K562 (cell line): Measurements from ENCODE around the gene PIANP. TPM values are rescaled to one million over a fixed set of nuclear protein-coding genes. Genes with fewer than 3 reads are reported as not detected.

Source experiments
- ATAC-seq: fragments of 200-7000 bp; cut with Tn5 transposase; 3 replicates; pipeline ENCODE4 v1.9.1; 2020; ENCODE audit warnings: moderate library complexity
- BruUV-seq: library from RNA; stranded (reverse); fragments of 400-500 nt; replicated peaks from 2 replicates; lab custom pipeline; 2021; lab: Mats Ljungman, UMichigan
- CTCF ChIA-PET: fragments of 300-600 bp; formaldehyde crosslinking; extraction: SDS; loops from one replicate; lab custom pipeline; 2021; ENCODE audit warnings: low intra/inter-chr PET ratio; lab: Yijun Ruan, JAX
- POLR2A ChIA-PET: fragments of 300-600, 350-650 bp; sonication (Branson Sonifier 250); formaldehyde crosslinking; extraction: SDS; loops from one replicate; lab custom pipeline; 2021; ENCODE audit warnings: antibody characterized with exemption, inconsistent platforms; lab: Yijun Ruan, JAX
- DNase-seq, 4 experiments: peaks; one replicate each; pipeline versions ENCODE4 v3.0.0 to v3.0.0-alpha.2; 2011 to 2018; ENCODE audit warnings: low spot score in 3 of 4, mixed read lengths in 3 of 4; ENCODE audit errors: extremely low read depth in 1 of 4
- FAIRE-seq: peaks from 2 replicates; lab custom pipeline; 2011; peaks lifted over from hg19 to GRCh38; lab: Jason Lieb, UNC
- H2AFZ ChIP-seq: 2 replicates; pipeline ENCODE4 v1.6.0; 2011; ENCODE audit warnings: low read depth, low read length, control low read depth, inconsistent platforms
- H3K27ac ChIP-seq: fragments of 200-600 bp; 3 replicates; pipeline ENCODE4 v1.8.0; 2011; ENCODE audit warnings: low read depth, mild to moderate bottlenecking, control low read depth, inconsistent platforms, low read length, moderate library complexity, mixed read lengths; ENCODE audit errors: extremely low read depth
- H3K27me3 ChIP-seq, 2 experiments: fragments of 300-600 bp in 1 of 2; 2 replicates in 1 of 2; 3 replicates in 1 of 2; pipeline versions ENCODE4 v1.6.0 to v1.8.0; 2011; ENCODE audit warnings: inconsistent platforms in 2 of 2, low read length in 2 of 2, mild to moderate bottlenecking in 1 of 2, mixed read lengths in 1 of 2, moderate library complexity in 1 of 2; ENCODE audit not compliant: control insufficient read depth in 2 of 2, insufficient read depth in 2 of 2
- H3K36me3 ChIP-seq: fragments of 300-600 bp; 3 replicates; pipeline ENCODE4 v1.8.0; 2011; ENCODE audit warnings: mild to moderate bottlenecking, low read length, inconsistent platforms; ENCODE audit not compliant: control insufficient read depth, insufficient read depth
- H3K4me1 ChIP-seq, 2 experiments: fragments of 200-600 bp in 1 of 2; replicated peaks in 1 of 2; 2 replicates in 1 of 2; 3 replicates in 1 of 2; pipeline versions ENCODE4 v1.5.1 to v1.8.0; 2011; ENCODE audit warnings: inconsistent platforms in 2 of 2, low read length in 2 of 2, mild to moderate bottlenecking in 1 of 2, mixed read lengths in 1 of 2, moderate library complexity in 1 of 2; ENCODE audit not compliant: control insufficient read depth in 2 of 2, insufficient read depth in 2 of 2
- H3K4me2 ChIP-seq: 2 replicates; pipeline ENCODE4 v1.6.1; 2011; ENCODE audit warnings: low read length, control low read depth, inconsistent platforms, mixed read lengths; ENCODE audit not compliant: insufficient read depth
- H3K4me3 ChIP-seq: fragments of 200-600 bp; sonication (generic), shearing (Covaris generic); 2 replicates; pipeline ENCODE4 v1.5.1; 2016; ENCODE audit warnings: control low read depth, inconsistent platforms
- H3K79me2 ChIP-seq: fragments of 200-600 bp; 3 replicates; pipeline ENCODE4 v1.8.0; 2011; ENCODE audit warnings: low read length, inconsistent platforms; ENCODE audit not compliant: control insufficient read depth, insufficient read depth
- H3K9ac ChIP-seq, 2 experiments: 2 replicates each; pipeline versions ENCODE4 v1.6.0 to v1.6.1; 2011; ENCODE audit warnings: low read depth in 2 of 2, low read length in 2 of 2, control low read depth in 1 of 2, inconsistent platforms in 1 of 2, mild to moderate bottlenecking in 1 of 2, mixed read lengths in 1 of 2; ENCODE audit not compliant: insufficient read depth in 1 of 2
- H3K9me1 ChIP-seq: one replicate; pipeline ENCODE4 v1.6.0; 2011; ENCODE audit warnings: inconsistent platforms, mild to moderate bottlenecking, low read length, moderate library complexity; ENCODE audit not compliant: control insufficient read depth, insufficient read depth
- H3K9me3 ChIP-seq: replicated peaks from 2 replicates; pipeline ENCODE4 v1.5.1; 2011; ENCODE audit warnings: low read depth, low read length, inconsistent platforms; ENCODE audit not compliant: control insufficient read depth, insufficient read depth
- H4K20me1 ChIP-seq: replicated peaks from 2 replicates; pipeline ENCODE4 v1.6.1; 2011; ENCODE audit warnings: low read length, inconsistent platforms, mixed read lengths; ENCODE audit not compliant: control insufficient read depth, insufficient read depth
- CREBBP ChIP-seq: IDR thresholded peaks from one replicate; pipeline ENCODE4 v1.6.1; 2012; ENCODE audit warnings: low read depth, mild to moderate bottlenecking, control low read depth, inconsistent platforms, low read length
- JUND ChIP-seq, 2 experiments: IDR thresholded peaks; 2 replicates in 1 of 2; 3 replicates in 1 of 2; pipeline ENCODE4 v1.6.1; 2011; ENCODE audit warnings: borderline replicate concordance in 2 of 2, low read depth in 2 of 2, low read length in 2 of 2, improper control_type of control experiment in 1 of 2, missing biosample characterization in 1 of 2, missing genetic modification characterization in 1 of 2, missing genetic modification reagents in 1 of 2
- MEIS2 ChIP-seq: fragments of 450-650 bp; IDR thresholded peaks from 2 replicates; pipeline ENCODE4 v1.6.1; 2014; ENCODE audit warnings: mild to moderate bottlenecking; ENCODE audit not compliant: partially characterized antibody
- NCOR1 ChIP-seq: fragments of 450-650 bp; IDR thresholded peaks from 2 replicates; pipeline ENCODE4 v1.6.1; 2016; ENCODE audit warnings: mild to moderate bottlenecking, moderate library complexity
- PCBP2 ChIP-seq: fragments of 200-400 bp; formaldehyde crosslinking; IDR thresholded peaks from 2 replicates; pipeline ENCODE4 v1.6.1; 2018; ENCODE audit warnings: low read length, low read depth, mild to moderate bottlenecking, moderate library complexity; ENCODE audit not compliant: poor library complexity, severe bottlenecking
- SUPT5H ChIP-seq: fragments of 450-650 bp; IDR thresholded peaks from 2 replicates; pipeline ENCODE4 v1.6.1; 2016
- TAL1 ChIP-seq: fragments of 450-650 bp; IDR thresholded peaks from 2 replicates; pipeline ENCODE4 v1.6.1; 2016; ENCODE audit warnings: mild to moderate bottlenecking
- ZNF133 ChIP-seq: fragments of 250-450 bp; sonication (Bioruptor Pico); IDR thresholded peaks from 2 replicates; pipeline ENCODE4 v1.4.0; 2020; ENCODE audit warnings: mild to moderate bottlenecking
- ZNF584 ChIP-seq: fragments of 200-800 bp; sonication (Bioruptor generic); IDR thresholded peaks from 2 replicates; pipeline ENCODE4 v1.6.1; 2016; ENCODE audit warnings: low read depth, mild to moderate bottlenecking, missing genetic modification characterization, missing compliant biosample characterization
- WGBS: fragments of 100-300 bp; shearing (Covaris generic); methylation state at CpG from one replicate; pipeline ENCODE4 v1.1.6; 2016; ENCODE audit warnings: low coverage, mixed read lengths; ENCODE audit not compliant: insufficient coverage; ENCODE audit errors: missing lambda C conversion rate; 5-methylcytosine and 5-hydroxymethylcytosine counted together
- in situ Hi-C: fragments of 300-500 bp; cut with MboI; formaldehyde crosslinking; loops from 4 replicates; pipeline ENCODE4 v1.15.0; 2018; ENCODE audit warnings: inconsistent platforms, mixed read lengths
- intact Hi-C: fragments of 100-400 bp; cut with micrococcal nuclease; formaldehyde crosslinking; loops from 2 replicates; pipeline ENCODE4 v1.14.2; 2022
- polyA plus RNA-seq, 8 experiments: library from polyadenylated mRNA; depleted of rRNA in 4 of 8; stranded (reverse) in 5 of 8; unstranded in 3 of 8; fragments of >200 nt; fragmentation: Nextera tagmentation in 2 of 8; fragmentation: Illumina TruSeq in 1 of 8; extraction: Ambion mirVana in 2 of 8; extraction: Trizol in 1 of 8; gene quantifications; 2 replicates each; pipeline versions ENCODE4 v1.2.1 to v1.2.3, GENCODE V29; 2011 to 2014; ENCODE audit warnings: inconsistent platforms in 1 of 8, missing spikeins in 1 of 8
- total RNA-seq, 7 experiments: library from RNA; depleted of rRNA in 6 of 7; stranded (reverse); fragments of >200 nt in 6 of 7; fragmentation: Illumina TruSeq in 2 of 7; extraction: Trizol in 2 of 7; gene quantifications; 2 replicates each; pipeline versions ENCODE4 v1.2.1 to v1.2.3, GENCODE V29; 2011 to 2021; ENCODE audit warnings: low replicate concordance in 1 of 7
- TF ChIP-seq, protein P1 (sequence below), 3 experiments: IDR thresholded peaks in 2 of 3; conservative IDR thresholded peaks in 1 of 3; 2 replicates each; pipeline ENCODE4 v1.5.1; 2011 to 2012; ENCODE audit warnings: low read length in 3 of 3, mild to moderate bottlenecking in 3 of 3, control low read depth in 2 of 3, improper control_type of control experiment in 1 of 3, inconsistent platforms in 1 of 3, low read depth in 1 of 3, mixed read lengths in 1 of 3, moderate library complexity in 1 of 3; ENCODE audit not compliant: insufficient read depth in 2 of 3
- TF ChIP-seq, protein P2 (sequence below): sonication (generic); formaldehyde crosslinking; IDR thresholded peaks from 2 replicates; pipeline ENCODE4 v1.8.0; 2022; ENCODE audit warnings: missing genetic modification reagents, mild to moderate bottlenecking, borderline replicate concordance
- TF ChIP-seq, protein P3 (sequence below): sonication (generic); IDR thresholded peaks from 2 replicates; pipeline ENCODE4 v1.6.1; 2016
- TF ChIP-seq, protein P4 (sequence below): fragments of 250-450 bp; sonication (Bioruptor Pico); IDR thresholded peaks from 2 replicates; pipeline ENCODE4 v1.5.0; 2022; ENCODE audit warnings: mild to moderate bottlenecking

Gene PIANP
- total and polyA plus RNA-seq, 9 of the 15 experiments (the other 6 are each of a cell fraction or from before 2014, with no cell fraction given), result 0.07 TPM; not detected in 8

DNA sequence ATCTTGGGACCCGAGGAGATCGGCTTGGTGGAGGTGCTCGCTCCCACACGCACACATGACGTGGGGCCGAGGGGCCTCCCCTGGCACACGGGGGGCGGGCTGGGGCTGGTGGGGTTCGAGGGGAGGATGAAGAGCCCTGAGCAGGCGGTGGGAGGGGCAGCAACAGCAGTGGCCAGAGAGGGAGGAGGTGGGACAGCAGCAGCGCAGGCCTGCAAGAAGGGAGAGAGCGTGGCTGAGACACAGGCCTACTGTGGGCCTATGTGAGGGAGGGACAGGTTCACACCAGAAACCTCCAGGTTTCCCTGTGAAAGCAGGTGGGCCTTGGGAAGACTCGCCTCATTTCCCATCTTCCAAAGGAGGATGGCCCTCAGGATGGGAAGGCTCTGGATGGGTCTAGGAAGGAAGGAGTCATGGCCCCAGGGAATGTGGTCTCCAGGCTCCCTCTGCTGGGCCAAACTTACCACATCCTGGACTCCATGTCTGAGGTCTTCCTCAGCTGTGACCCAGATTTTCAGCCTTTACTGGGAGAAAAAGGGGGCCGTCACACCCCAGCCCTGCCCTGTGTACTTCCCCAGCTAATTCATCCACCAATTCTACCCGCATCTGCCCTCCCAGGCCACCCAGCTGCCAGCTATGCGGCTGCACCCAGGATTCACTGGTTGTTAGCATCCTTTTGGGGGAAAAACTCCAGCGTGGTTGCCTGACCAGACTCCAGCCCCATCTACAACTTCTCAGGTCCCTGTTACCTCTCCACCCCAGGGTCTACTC is 2.8 kb downstream of the PIANP start:
- in situ Hi-C loops, result no loop called here
- WGBS, result 13% methylated on average over 4 of the region's 17 CpGs
- H3K9ac ChIP-seq, result no peak overlapping the region
- no peak overlapping the region for H3K27ac ChIP-seq
- no peaks in the 10 kb centered on the region for H4K20me1 ChIP-seq
- H3K36me3 ChIP-seq, result no peaks in the 10 kb centered on the region
- ChIA-PET CTCF (interaction anchor here (0.9 to 1.4 kb wide), 2 partner anchors 81 to 134 kb away, joined by 3 to 5 read pairs; no protein-coding TSS in a partner anchor), POLR2A (interaction anchor here (0.5 to 2.8 kb wide), 4 partner anchors 8 to 375 kb away, joined by 3 to 11 read pairs (median 3); partner anchors contain the start of gene ZNF384)
- intact Hi-C loops, result no loop called here
- ATAC-seq (peak; percentile 88), FAIRE-seq (peak; percentile 79), DNase-seq (peak; percentile 40 to 64 (median 54))
- H3K9me1 ChIP-seq, result no peaks in the 10 kb centered on the region
- H3K4me1 ChIP-seq, result peaks cover 0 to 30% of the 10 kb centered on the region in 2 experiments; a peak in 2 of 5 replicates
- H3K79me2 ChIP-seq, result no peaks in the 10 kb centered on the region
- H3K27me3 ChIP-seq, result peaks cover 11 to 27% of the 10 kb centered on the region in 2 experiments; a peak in 4 of 5 replicates
- H3K4me3 ChIP-seq, result no peak overlapping the region
- BruUV-seq, result no TSS peak
- H3K9me3 ChIP-seq, result no peaks in the 10 kb centered on the region
- no peak overlapping the region for H2AFZ ChIP-seq
- H3K4me2 ChIP-seq, result no peak overlapping the region
- no peak for TF ChIP-seq SUPT5H
- no peak for TF ChIP-seq CREBBP
- TF ChIP-seq ZNF133, result no peak
- no peak for TF ChIP-seq NCOR1
- TF ChIP-seq PCBP2, result no peak
- TF ChIP-seq ZNF584 (CRISPR knock-in tag), result no peak
- TF ChIP-seq TAL1, result no peak
- no peak for TF ChIP-seq JUND (IDR thresholded peaks at IDR 0.05; ENCODE audit: borderline replicate concordance, low read depth, low read length)
- 0 out of 3 replicates have a peak, but pooled peaks have one; percentile 22 for TF ChIP-seq JUND (tag; IDR thresholded peaks at IDR 0.05; ENCODE audit: borderline replicate concordance, low read depth, low read length)
- TF ChIP-seq, protein P1, sequence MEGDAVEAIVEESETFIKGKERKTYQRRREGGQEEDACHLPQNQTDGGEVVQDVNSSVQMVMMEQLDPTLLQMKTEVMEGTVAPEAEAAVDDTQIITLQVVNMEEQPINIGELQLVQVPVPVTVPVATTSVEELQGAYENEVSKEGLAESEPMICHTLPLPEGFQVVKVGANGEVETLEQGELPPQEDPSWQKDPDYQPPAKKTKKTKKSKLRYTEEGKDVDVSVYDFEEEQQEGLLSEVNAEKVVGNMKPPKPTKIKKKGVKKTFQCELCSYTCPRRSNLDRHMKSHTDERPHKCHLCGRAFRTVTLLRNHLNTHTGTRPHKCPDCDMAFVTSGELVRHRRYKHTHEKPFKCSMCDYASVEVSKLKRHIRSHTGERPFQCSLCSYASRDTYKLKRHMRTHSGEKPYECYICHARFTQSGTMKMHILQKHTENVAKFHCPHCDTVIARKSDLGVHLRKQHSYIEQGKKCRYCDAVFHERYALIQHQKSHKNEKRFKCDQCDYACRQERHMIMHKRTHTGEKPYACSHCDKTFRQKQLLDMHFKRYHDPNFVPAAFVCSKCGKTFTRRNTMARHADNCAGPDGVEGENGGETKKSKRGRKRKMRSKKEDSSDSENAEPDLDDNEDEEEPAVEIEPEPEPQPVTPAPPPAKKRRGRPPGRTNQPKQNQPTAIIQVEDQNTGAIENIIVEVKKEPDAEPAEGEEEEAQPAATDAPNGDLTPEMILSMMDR (IDR thresholded peaks at IDR 0.05 in 2 of 3, conservative IDR thresholded peaks at IDR 0.05 in 1 of 3; ENCODE audit: insufficient read depth in 2 of 3, low read depth in 1 of 3, low read length in 3 of 3), result peak; percentile 70 to 77 (median 73)
- TF ChIP-seq, protein P2, sequence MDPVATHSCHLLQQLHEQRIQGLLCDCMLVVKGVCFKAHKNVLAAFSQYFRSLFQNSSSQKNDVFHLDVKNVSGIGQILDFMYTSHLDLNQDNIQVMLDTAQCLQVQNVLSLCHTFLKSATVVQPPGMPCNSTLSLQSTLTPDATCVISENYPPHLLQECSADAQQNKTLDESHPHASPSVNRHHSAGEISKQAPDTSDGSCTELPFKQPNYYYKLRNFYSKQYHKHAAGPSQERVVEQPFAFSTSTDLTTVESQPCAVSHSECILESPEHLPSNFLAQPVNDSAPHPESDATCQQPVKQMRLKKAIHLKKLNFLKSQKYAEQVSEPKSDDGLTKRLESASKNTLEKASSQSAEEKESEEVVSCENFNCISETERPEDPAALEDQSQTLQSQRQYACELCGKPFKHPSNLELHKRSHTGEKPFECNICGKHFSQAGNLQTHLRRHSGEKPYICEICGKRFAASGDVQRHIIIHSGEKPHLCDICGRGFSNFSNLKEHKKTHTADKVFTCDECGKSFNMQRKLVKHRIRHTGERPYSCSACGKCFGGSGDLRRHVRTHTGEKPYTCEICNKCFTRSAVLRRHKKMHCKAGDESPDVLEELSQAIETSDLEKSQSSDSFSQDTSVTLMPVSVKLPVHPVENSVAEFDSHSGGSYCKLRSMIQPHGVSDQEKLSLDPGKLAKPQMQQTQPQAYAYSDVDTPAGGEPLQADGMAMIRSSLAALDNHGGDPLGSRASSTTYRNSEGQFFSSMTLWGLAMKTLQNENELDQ (CRISPR knock-in tag), result no peak
- TF ChIP-seq, protein P3, sequence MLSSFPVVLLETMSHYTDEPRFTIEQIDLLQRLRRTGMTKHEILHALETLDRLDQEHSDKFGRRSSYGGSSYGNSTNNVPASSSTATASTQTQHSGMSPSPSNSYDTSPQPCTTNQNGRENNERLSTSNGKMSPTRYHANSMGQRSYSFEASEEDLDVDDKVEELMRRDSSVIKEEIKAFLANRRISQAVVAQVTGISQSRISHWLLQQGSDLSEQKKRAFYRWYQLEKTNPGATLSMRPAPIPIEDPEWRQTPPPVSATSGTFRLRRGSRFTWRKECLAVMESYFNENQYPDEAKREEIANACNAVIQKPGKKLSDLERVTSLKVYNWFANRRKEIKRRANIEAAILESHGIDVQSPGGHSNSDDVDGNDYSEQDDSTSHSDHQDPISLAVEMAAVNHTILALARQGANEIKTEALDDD, result no peak
- TF ChIP-seq, protein P4, sequence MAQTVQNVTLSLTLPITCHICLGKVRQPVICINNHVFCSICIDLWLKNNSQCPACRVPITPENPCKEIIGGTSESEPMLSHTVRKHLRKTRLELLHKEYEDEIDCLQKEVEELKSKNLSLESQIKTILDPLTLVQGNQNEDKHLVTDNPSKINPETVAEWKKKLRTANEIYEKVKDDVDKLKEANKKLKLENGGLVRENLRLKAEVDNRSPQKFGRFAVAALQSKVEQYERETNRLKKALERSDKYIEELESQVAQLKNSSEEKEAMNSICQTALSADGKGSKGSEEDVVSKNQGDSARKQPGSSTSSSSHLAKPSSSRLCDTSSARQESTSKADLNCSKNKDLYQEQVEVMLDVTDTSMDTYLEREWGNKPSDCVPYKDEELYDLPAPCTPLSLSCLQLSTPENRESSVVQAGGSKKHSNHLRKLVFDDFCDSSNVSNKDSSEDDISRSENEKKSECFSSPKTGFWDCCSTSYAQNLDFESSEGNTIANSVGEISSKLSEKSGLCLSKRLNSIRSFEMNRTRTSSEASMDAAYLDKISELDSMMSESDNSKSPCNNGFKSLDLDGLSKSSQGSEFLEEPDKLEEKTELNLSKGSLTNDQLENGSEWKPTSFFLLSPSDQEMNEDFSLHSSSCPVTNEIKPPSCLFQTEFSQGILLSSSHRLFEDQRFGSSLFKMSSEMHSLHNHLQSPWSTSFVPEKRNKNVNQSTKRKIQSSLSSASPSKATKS (CRISPR knock-in tag), result no peak
- no peak for TF ChIP-seq MEIS2
